GM12873 (cell line): ENCODE data around the gene RARRES2.

ENCODE experiments used
- CTCF ChIP-seq: IDR thresholded peaks from 2 replicates; pipeline ENCODE4 v1.5.1; 2012; ENCODE audit warnings: low read depth, mild to moderate bottlenecking, moderate library complexity, low read length, control low read depth; ENCODE audit not compliant: insufficient read depth; ENCODE audit errors: missing control alignments

Gene RARRES2

GRCh38 chr7:150383710-150384397 lies 42.4 kb upstream of the RARRES2 start:
- no peak for TF ChIP-seq CTCF

- TF ChIP-seq CTCF, result no peak
Observed at GRCh38 chr7:150382844-150383225, 41.4 kb upstream of the RARRES2 start.

GRCh38 chr7:150382123-150382843 lies 40.9 kb upstream of the RARRES2 start:
- no peak for TF ChIP-seq CTCF

GRCh38 chr7:150381785-150382122 lies 40.3 kb upstream of the RARRES2 start:
- TF ChIP-seq CTCF, result no peak

- TF ChIP-seq CTCF, result no peak
Observed at GRCh38 chr7:150381096-150381495, 39.7 kb upstream of the RARRES2 start.

GRCh38 chr7:150380463-150380862 lies 39.0 kb upstream of the RARRES2 start:
- no peak for TF ChIP-seq CTCF

- no peak for TF ChIP-seq CTCF
Observed at GRCh38 chr7:150379441-150380379, 38.3 kb upstream of the RARRES2 start.
